ENCODE results near the gene ADM. TPM values are rescaled to one million over a fixed set of nuclear protein-coding genes. Genes with fewer than 3 reads are reported as not detected.

The ADM gene, protein sequence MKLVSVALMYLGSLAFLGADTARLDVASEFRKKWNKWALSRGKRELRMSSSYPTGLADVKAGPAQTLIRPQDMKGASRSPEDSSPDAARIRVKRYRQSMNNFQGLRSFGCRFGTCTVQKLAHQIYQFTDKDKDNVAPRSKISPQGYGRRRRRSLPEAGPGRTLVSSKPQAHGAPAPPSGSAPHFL
- 1 to 10 TPM; 3.0 to 3.4 TPM for total RNA-seq

DNA sequence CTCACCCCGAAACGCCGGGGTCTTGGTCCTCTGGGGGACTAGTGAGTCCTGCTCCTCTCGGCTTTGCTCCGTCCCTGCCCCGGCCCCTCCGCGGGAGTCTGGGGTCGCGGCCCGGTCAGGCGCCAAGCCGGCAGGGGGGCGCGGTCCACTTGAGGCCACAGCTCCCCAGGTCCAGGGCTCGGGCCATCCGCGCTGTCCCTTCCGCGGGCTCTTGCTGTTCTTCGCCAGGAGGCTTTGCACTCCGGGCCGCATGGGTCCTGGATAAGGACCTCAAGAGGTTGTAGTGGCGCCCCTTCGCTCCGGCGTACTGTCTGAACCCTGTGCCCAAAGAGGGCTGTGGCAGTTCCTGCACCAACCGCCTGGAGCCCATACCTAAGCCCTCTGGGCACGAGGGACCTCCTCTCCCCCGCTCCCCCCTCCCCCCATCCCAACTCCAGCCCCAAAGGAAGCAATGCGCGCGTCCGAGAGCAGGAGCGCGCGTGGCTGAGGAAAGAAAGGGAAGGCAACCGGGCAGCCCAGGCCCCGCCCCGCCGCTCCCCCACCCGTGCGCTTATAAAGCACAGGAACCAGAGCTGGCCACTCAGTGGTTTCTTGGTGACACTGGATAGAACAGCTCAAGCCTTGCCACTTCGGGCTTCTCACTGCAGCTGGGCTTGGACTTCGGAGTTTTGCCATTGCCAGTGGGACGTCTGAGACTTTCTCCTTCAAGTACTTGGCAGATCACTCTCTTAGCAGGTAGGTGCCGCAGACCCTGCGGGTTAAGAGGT is at the start of gene ADM:
Gene ADM (plus strand): TSS at position 579 of the 767 bp plus-strand sequence. CDS start 628 bp downstream, outside the sequence.

DNA sequence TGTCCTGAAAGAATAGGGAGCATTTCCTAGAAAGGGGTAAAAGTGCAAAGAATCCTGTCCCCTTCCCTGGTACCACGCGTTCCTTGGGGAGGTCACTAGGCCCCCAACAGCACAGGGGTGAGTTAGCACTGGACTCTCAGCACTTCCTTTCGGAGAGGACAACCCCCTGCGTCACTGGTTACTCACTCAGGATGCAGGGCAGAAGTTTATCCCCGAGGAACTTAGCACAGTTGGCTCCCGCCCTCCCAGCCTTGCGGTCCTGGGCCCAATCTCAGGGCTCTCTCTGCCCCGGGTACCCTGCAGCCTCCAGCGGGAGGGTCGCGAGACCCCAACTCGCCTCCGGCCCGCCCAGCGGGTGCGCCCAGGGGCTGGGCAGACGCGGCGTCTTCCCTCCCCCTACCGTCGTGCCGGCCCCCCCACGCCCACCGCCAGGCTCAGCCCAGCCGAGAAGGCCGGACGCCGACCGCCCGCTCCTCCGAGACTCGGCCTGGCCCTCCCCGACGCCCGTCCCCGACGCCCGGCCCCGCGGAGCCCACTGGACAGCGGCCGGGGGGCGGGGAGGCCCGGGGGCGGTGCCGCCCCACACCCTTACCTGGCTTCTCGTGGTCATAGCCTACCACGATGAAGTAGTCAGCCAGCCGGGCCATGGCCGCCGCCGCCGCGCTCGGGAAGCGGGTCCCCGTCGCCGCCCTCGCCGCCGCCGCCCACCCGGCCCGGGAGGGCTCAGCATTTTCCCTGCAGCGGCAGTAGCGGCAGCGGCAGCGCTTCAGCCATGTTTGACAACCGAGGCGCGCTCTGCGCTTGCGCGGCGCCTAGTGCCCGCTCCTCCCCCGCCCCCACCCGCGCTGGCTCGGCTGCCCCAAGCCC is 11.2 kb upstream of the ADM start, which contains the start of gene SBF2:
Gene SBF2 (minus strand): TSS at position 797 of the 867 bp plus-strand sequence. CDS start 150 bp downstream, at position 647.

Other genes with a start within 250 kb of the ADM start
- 1 to 10 TPM; 6.4 to 8.2 TPM for gene SBF2, start 10.9 kb upstream of the ADM start, total RNA-seq
- gene AMPD3, start 150.2 kb downstream of the ADM start, total RNA-seq, result 10 to 100 TPM; 21.6 to 23.1 TPM
- gene RNF141, start 236.1 kb downstream of the ADM start, total RNA-seq, result 10 to 100 TPM; 10.5 to 12.2 TPM

All from activated naive CD4-positive, alpha-beta T cell treated with anti-CD3 and anti-CD28 coated beads, Interleukin-2, amount 10 ng/mL, durations not matched to agents 5 hours and 36 hours (primary cell).